ENCODE data around the gene BOC. TPM values are rescaled to one million over a fixed set of nuclear protein-coding genes. Genes with fewer than 3 reads are reported as not detected.

Gene BOC
- total RNA-seq, 1 donor from 2014 or later, result 20.2 TPM

GRCh38 chr3:113277941-113278598 lies 66.7 kb downstream of the BOC start:
- Histone ChIP-seq H3K4me3 (ENCODE audit: insufficient read depth, low read depth, low read length) (no peak overlapping the region), H3K27me3 (ENCODE audit: insufficient read depth, low read length) (no peaks in the 10 kb centered on the region), H3K4me1 (ENCODE audit: insufficient read depth, low read length) (peaks cover 17% of the 10 kb centered on the region), H3K79me2 (ENCODE audit: insufficient read depth, low read length) (no peaks in the 10 kb centered on the region), H4K20me1 (ENCODE audit: insufficient read depth, low read length) (no peaks in the 10 kb centered on the region), H3K4me2 (ENCODE audit: low read length) (no peak overlapping the region), H2AFZ (ENCODE audit: low read depth, low read length) (no peak overlapping the region), H3K9ac (ENCODE audit: low read length) (no peak overlapping the region), H3K27ac (ENCODE audit: low read depth, low read length) (no peak overlapping the region), H3K36me3 (ENCODE audit: insufficient read depth, low read length) (no peaks in the 10 kb centered on the region), H3K9me3 (ENCODE audit: insufficient read depth, low read depth, low read length) (no peaks in the 10 kb centered on the region)
- peaks cover 17% of the 10 kb centered on the region for H3K4me1 Mint-ChIP-seq (ENCODE audit: low read depth, unreplicated experiment)
- H3K4me3 Mint-ChIP-seq (ENCODE audit: unreplicated experiment), result no peak overlapping the region
- H3K27me3 Mint-ChIP-seq (ENCODE audit: low read depth, unreplicated experiment), result peaks cover 5% of the 10 kb centered on the region
- TF ChIP-seq CTCF (IDR thresholded peaks at IDR 0.05; ENCODE audit: insufficient read depth, low read depth, low read length), result no peak
- no peak for TF ChIP-seq EZH2 (IDR thresholded peaks at IDR 0.05; ENCODE audit: insufficient read depth, low read length)
- no peak overlapping the region for H3K27ac Mint-ChIP-seq (ENCODE audit: unreplicated experiment)
- H3K36me3 Mint-ChIP-seq (ENCODE audit: low read depth, unreplicated experiment), result peaks cover 30% of the 10 kb centered on the region
- FAIRE-seq (no peak), DNase-seq (ENCODE audit: low read depth) (no peak)
- no peaks in the 10 kb centered on the region for H3K9me3 Mint-ChIP-seq (ENCODE audit: unreplicated experiment)

- no peaks in the 10 kb centered on the region for H3K9me3 Mint-ChIP-seq (ENCODE audit: unreplicated experiment)
- H3K27me3 Mint-ChIP-seq (ENCODE audit: low read depth, unreplicated experiment), result peaks cover 4% of the 10 kb centered on the region
- no peaks in the 10 kb centered on the region for H3K36me3 ChIP-seq (ENCODE audit: insufficient read depth, low read length)
- H3K4me3 ChIP-seq (ENCODE audit: insufficient read depth, low read depth, low read length), result no peak overlapping the region
- H3K27ac ChIP-seq (ENCODE audit: low read depth, low read length), result no peak overlapping the region
- H3K4me1 ChIP-seq (ENCODE audit: insufficient read depth, low read length), result peaks cover 17% of the 10 kb centered on the region
- peak overlapping the region; percentile 59 for H3K27ac Mint-ChIP-seq (ENCODE audit: unreplicated experiment)
- H4K20me1 ChIP-seq (ENCODE audit: insufficient read depth, low read length), result no peaks in the 10 kb centered on the region
- H3K27me3 ChIP-seq (ENCODE audit: insufficient read depth, low read length), result no peaks in the 10 kb centered on the region
- H3K4me2 ChIP-seq (ENCODE audit: low read length), result no peak overlapping the region
- H3K4me3 Mint-ChIP-seq (ENCODE audit: unreplicated experiment), result no peak overlapping the region
- H3K9ac ChIP-seq (ENCODE audit: low read length), result no peak overlapping the region
- TF ChIP-seq CTCF (IDR thresholded peaks at IDR 0.05; ENCODE audit: insufficient read depth, low read depth, low read length) (no peak), EZH2 (IDR thresholded peaks at IDR 0.05; ENCODE audit: insufficient read depth, low read length) (no peak)
- peaks cover 29% of the 10 kb centered on the region for H3K36me3 Mint-ChIP-seq (ENCODE audit: low read depth, unreplicated experiment)
- no peaks in the 10 kb centered on the region for H3K79me2 ChIP-seq (ENCODE audit: insufficient read depth, low read length)
- peaks cover 17% of the 10 kb centered on the region for H3K4me1 Mint-ChIP-seq (ENCODE audit: low read depth, unreplicated experiment)
- FAIRE-seq (no peak), DNase-seq (ENCODE audit: low read depth) (no peak)
- no peaks in the 10 kb centered on the region for H3K9me3 ChIP-seq (ENCODE audit: insufficient read depth, low read depth, low read length)
- H2AFZ ChIP-seq (ENCODE audit: low read depth, low read length), result no peak overlapping the region
Observed at GRCh38 chr3:113278599-113278955, 67.2 kb downstream of the BOC start.

GRCh38 chr3:113279686-113280085 lies 68.3 kb downstream of the BOC start:
- no peak overlapping the region for H3K9ac ChIP-seq (ENCODE audit: low read length)
- H3K27me3 ChIP-seq (ENCODE audit: insufficient read depth, low read length), result no peaks in the 10 kb centered on the region
- H3K9me3 ChIP-seq (ENCODE audit: insufficient read depth, low read depth, low read length), result no peaks in the 10 kb centered on the region
- H2AFZ ChIP-seq (ENCODE audit: low read depth, low read length), result no peak overlapping the region
- H3K36me3 Mint-ChIP-seq (ENCODE audit: low read depth, unreplicated experiment), result peaks cover 28% of the 10 kb centered on the region
- peaks cover 17% of the 10 kb centered on the region for H3K4me1 ChIP-seq (ENCODE audit: insufficient read depth, low read length)
- H3K27ac ChIP-seq (ENCODE audit: low read depth, low read length), result no peak overlapping the region
- no peaks in the 10 kb centered on the region for H4K20me1 ChIP-seq (ENCODE audit: insufficient read depth, low read length)
- H3K27me3 Mint-ChIP-seq (ENCODE audit: low read depth, unreplicated experiment), result peaks cover 3% of the 10 kb centered on the region
- TF ChIP-seq CTCF (IDR thresholded peaks at IDR 0.05; ENCODE audit: insufficient read depth, low read depth, low read length) (no peak), EZH2 (IDR thresholded peaks at IDR 0.05; ENCODE audit: insufficient read depth, low read length) (no peak)
- H3K79me2 ChIP-seq (ENCODE audit: insufficient read depth, low read length), result no peaks in the 10 kb centered on the region
- DNase-seq (ENCODE audit: low read depth) (no peak), FAIRE-seq (no peak)
- H3K4me3 Mint-ChIP-seq (ENCODE audit: unreplicated experiment), result no peak overlapping the region
- no peak overlapping the region for H3K27ac Mint-ChIP-seq (ENCODE audit: unreplicated experiment)
- peaks cover 17% of the 10 kb centered on the region for H3K4me1 Mint-ChIP-seq (ENCODE audit: low read depth, unreplicated experiment)
- H3K4me2 ChIP-seq (ENCODE audit: low read length), result no peak overlapping the region
- H3K36me3 ChIP-seq (ENCODE audit: insufficient read depth, low read length), result no peaks in the 10 kb centered on the region
- H3K9me3 Mint-ChIP-seq (ENCODE audit: unreplicated experiment), result no peaks in the 10 kb centered on the region
- no peak overlapping the region for H3K4me3 ChIP-seq (ENCODE audit: insufficient read depth, low read depth, low read length)
